LNCaP clone FGC (cell line): ENCODE measurements around the gene DOK6.

Experiments used
- DNase-seq: peaks from one replicate; pipeline ENCODE4 v3.0.0-alpha.2; 2011; ENCODE audit warnings: low read depth
- H3K4me3 ChIP-seq: 2 replicates; pipeline ENCODE4 v1.5.1; 2011; ENCODE audit warnings: mild to moderate bottlenecking, low read depth, low read length, control low read depth
- CTCF ChIP-seq: IDR thresholded peaks from 2 replicates; pipeline ENCODE4 v1.5.1; 2012; ENCODE audit warnings: mild to moderate bottlenecking; ENCODE audit not compliant: control insufficient read depth, insufficient read depth; ENCODE audit errors: extremely low read depth

Gene DOK6

GRCh38 chr18:69715191-69715795 lies 314.6 kb downstream of the DOK6 start:
- no peak for DNase-seq
- no peak overlapping the region for H3K4me3 ChIP-seq
- no peak for TF ChIP-seq CTCF

DNA sequence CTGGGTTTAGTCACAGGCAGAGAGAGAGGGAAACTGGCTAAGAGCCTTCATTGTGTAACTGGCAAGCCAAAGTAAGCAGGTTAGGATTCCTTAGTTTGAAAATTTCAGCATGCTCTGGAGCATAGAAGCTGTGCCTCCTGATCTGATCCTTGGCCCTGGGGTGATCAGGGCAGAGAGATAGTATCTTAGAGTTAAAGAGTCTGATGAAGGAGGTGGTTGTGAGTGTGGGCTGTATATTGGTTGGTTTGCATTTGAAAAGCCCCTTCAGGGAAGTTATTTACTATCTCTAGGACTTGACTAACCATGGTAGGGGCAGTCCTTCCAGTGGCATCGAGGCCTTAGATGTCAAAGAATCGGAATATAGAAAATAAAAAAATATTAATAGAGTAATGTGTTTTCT lies 316.9 kb downstream of the DOK6 start:
- DNase-seq, result no peak
- no peak overlapping the region for H3K4me3 ChIP-seq
- TF ChIP-seq CTCF, result no peak

DNA sequence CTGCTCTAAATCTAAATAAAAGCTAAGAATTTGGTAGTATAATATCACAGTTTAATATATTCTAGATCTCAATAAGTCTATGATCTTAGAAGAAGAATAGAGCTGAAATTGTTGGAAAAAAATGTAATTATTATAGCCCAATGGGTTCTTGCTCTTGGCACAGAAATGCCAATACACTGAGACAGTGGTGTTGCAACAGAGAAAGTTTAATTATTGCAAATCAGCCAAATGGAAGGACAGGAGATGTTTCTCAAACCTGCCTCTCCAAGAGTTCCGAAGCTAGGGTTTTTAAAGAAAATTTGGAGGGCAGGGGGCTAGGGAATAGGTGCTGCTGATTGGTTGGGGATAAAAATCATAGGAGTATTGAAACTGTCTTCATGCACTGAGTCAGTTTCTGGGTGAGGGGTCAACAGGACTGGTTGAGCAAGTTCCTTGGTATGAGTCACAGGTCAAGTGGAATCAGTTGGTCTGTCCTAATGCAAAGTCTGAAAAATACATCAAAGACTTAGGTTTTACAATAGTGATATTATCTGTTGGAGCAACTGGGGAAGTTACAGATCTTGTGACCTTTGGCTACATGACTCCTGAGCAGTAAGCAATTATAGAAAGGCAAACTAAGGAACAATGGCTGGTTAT lies 318.3 kb downstream of the DOK6 start:
- TF ChIP-seq CTCF, result no peak
- no peak overlapping the region for H3K4me3 ChIP-seq
- no peak for DNase-seq

- DNase-seq, result no peak
- H3K4me3 ChIP-seq, result no peak overlapping the region
- no peak for TF ChIP-seq CTCF
Measured at GRCh38 chr18:69720422-69720821, 319.7 kb downstream of the DOK6 start.

GRCh38 chr18:69723434-69723833 lies 322.7 kb downstream of the DOK6 start:
- TF ChIP-seq CTCF, result no peak
- DNase-seq, result no peak
- H3K4me3 ChIP-seq, result no peak overlapping the region

GRCh38 chr18:69725009-69725408 lies 324.3 kb downstream of the DOK6 start:
- no peak for TF ChIP-seq CTCF
- DNase-seq, result no peak
- H3K4me3 ChIP-seq, result no peak overlapping the region
